Daoy (cell line): Measurements from ENCODE around the gene OR10J5. TPM values are rescaled to one million over a fixed set of nuclear protein-coding genes. Genes with fewer than 3 reads are reported as not detected.
"Not testable (repeated sequence)": the region's sequence is repeated elsewhere in the genome, so short reads cannot be mapped to it uniquely, and the experiment has no call there.

Source experiments
- DNase-seq: peaks from one replicate; pipeline ENCODE4 v3.0.0-alpha.2; 2015; ENCODE audit warnings: low read depth
- total RNA-seq: library from RNA; depleted of rRNA; stranded (reverse); fragments of >200 nt; shearing (Covaris generic); gene quantifications from 2 replicates; pipeline ENCODE4 v1.2.3, GENCODE V29; 2014; rRNA removed

The OR10J5 gene, protein sequence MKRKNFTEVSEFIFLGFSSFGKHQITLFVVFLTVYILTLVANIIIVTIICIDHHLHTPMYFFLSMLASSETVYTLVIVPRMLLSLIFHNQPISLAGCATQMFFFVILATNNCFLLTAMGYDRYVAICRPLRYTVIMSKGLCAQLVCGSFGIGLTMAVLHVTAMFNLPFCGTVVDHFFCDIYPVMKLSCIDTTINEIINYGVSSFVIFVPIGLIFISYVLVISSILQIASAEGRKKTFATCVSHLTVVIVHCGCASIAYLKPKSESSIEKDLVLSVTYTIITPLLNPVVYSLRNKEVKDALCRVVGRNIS
- not detected in 2 replicates for total RNA-seq

DNA sequence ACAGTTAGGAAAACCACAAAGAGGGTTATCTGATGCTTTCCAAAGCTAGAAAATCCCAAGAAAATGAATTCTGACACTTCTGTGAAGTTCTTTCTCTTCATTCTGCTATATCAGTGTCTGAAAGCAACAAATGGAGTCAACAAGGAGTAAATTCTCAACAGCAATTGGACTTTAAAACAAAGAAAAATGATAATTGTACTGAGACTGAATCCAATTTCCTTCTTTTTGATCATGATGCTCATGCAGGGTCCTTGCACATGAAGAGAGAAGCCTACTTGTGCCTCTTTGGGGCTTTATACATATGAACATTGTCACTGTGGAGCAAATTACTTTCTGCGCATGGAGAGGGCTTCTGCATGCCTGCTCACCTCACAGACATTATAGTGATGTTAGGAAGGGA is at the start of gene OR10J5:
Gene OR10J5 (minus strand): TSS at position 101 of the 400 bp plus-strand sequence. CDS start 0 bp downstream, at position 101.
- no peak for DNase-seq

DNA sequence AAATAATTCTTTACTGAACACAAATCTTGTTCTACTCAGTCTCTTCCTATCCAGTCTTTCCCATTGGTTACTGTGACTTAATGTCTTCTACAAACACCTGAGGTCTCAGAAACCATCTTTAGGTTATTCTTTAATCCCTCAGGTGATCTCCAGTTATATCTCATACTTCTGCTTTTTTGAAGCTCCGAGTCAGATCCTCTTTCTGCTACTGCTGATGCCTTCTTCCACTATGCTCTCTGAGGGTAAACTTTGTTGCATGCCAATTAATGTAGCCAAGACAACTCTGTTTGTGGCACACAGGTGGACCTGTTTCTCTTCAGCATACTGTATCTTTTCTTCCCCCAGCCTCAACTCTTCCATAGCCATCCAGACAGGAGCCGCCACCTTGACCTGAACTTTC is 48.7 kb upstream of the OR10J5 start:
- DNase-seq = no peak

DNA sequence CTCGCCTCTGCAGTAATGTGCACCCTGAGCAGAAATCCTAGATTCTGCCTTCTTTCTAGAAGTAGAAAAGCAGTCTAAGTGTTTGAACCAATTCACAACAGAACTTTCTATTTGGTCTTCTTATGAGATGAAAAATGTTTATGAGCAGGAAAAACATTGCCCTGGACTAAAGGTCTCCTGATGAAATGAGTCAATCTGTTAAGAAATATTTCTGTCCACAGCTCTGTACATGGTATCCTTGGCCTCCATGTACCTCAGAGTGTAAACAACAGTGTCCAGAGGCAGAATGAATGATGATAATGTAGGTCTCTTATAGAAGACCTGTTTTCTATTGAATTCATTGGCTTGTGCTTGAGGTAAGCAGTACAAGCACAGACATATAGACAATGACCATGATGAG is 45.6 kb upstream of the OR10J5 start:
- no peak for DNase-seq

DNA sequence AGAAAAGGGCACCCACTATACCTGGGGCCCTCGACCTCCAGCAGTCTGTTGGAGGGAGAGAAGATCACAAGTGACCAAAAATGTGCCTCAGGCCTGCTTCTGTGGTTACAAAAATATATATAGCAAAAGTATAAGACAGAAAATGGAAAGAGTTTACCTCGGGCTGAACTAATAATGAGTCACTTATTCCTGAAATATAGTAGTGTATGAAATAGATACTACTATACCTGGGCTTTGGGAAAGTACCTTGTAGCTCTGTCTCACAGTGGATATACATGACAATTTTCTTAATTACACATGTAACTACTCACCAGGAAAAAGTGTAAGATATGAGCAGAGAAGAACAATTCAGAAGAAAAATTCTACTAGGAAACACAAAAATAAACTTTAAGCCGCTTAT is 44.5 kb upstream of the OR10J5 start:
- DNase-seq = no peak

DNA sequence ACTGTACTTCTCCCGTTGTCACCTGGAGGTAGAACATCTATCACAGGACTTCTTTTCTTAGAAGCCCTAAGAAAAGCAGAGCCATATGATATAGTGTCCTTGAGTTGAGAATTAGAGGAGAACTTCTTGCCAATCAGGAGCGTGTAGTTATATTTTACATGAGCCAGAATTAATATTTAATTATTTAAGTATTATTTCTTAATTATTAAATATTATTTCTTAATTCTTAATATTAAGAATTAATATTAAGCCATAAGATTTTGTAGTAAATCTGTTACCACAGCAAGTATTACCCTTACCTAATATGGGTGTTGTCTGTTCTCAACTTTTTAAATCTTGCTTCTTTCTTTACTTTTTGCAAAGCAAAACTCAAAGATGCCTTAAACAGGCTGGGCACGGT is 41.6 kb upstream of the OR10J5 start:
- DNase-seq = no peak

DNA sequence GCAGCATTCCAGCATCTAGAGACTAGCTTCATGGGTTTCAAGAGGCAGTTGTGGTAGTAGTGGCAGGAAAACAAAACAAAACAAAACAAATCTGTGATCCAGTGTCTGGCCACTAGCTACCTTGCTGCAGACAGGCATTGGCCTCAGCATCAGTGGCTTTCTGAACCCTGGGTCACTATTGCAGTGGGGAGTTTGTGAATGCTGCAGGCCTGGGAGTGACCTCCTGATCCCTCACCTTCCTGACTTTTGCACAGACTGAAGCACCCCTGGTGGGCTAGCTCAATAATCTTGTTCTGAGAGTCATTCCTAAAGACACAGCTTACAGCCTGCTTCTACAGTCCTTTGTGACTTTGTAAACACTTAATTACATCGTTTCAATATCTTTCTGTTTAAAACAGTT is 26.9 kb upstream of the OR10J5 start:
- no peak for DNase-seq

DNA sequence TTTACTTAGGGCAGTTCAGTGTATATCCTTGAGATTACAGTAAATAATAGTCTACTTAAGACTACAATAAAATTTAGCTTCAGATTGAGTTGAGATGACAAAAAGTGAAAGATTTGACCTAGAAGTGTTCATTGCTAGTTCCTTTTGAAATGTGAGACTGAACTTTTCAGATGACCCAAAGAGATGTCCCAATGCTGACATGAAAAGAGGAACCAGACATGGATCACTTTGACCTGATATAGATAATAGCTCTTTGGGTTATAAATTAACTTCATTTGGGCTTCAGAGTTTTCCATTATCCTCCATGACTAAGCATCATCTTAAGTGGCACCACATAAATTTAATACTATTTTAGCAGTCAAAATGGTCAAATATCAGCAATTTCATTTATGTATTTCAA is 25.7 kb upstream of the OR10J5 start:
- no peak for DNase-seq

DNA sequence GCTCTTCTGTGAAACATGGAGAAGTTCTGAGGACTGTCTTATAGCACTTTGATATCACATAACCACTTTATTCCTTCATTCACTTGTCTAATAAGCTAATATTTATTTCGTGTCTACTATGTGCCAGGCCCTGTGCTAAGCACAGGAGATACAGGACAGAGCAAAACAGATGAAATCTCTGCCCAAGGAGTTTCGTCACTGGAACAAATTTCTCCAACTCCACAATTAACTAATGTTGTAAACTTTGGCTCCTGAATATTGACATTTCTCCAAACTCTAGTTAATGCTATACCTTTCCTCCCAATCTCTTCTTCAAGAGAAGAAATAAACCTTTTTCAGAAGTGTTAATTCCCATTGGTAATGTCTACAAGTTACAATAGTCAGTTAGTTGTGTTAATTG is 24.8 kb upstream of the OR10J5 start:
- DNase-seq = no peak

DNA sequence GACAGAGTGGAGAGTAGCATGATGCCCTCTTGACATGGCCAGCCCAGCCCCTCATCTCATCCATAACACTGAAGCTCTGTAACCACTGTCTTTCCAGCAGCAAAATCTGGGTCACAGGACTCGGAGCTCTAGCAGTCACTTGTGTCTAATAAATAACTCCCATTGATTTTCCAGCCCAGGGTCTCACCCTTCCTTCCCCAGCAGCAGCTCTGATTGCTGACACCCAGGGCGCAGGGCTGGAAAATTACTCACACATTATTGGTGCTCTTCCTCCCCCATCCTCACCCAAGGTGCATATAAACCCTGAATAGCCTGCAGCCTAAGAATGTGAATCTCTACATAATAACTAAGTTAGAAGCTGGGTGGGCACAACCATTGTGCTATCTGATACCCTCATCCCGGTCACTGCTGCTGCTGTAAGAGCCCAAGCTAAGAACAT is 21.1 kb upstream of the OR10J5 start:
- DNase-seq = no peak

DNA sequence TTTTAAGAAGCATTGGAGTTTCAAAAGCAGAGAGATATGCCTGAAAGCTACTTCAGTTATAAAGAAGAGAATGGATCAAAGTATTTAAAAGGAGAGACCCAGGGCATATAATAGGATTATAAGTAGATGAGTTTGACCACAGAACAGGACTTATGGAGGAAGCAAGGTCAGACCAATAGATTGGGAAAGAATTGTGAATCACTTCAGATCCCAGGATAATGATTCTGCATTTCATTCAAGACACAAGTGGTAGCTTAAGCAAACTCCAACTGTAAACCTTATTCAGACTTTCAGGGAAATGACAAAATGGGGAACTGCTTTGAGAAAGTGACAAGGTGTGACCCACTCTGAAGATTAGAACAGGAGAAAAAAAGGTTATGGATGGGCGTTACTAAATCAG is 18.9 kb upstream of the OR10J5 start:
- no peak for DNase-seq

DNA sequence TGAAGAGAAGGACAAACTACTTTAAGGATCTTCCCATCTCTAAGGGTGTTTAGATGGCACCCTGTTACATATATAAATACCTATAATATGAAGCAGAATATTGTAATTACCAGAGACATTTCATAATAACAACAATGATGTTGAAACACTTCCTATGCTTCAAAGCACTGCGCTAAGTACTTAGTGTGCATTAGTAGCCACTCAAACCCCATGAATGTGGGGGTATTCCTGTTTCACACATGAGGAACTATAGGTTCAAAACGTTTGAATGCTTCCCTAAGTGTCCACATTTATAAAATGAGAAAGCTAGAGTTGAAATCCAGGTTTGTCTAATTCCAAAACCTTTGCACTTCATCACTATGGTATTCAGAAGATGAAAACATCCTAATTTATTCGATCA is 18.5 kb upstream of the OR10J5 start:
- DNase-seq = no peak

DNA sequence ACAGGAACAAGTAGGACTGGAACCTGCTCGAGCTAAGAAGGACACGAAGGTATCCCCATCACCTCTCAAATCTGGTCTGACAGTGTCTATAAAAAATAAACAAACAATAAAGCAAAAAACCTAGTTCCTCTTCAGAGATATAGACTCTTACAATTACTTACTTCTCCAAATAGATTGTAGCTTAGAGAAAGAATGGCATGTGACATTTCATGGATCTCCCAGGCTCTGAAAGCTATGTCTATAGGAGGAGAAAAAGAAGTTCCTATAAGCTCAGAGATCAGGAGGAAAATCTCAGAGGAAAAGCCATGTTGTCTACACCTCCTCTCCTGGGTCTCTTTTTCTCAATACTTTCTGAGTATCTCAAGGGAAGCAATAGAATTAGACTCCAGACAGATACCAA is 12.3 kb upstream of the OR10J5 start:
- no peak for DNase-seq

DNA sequence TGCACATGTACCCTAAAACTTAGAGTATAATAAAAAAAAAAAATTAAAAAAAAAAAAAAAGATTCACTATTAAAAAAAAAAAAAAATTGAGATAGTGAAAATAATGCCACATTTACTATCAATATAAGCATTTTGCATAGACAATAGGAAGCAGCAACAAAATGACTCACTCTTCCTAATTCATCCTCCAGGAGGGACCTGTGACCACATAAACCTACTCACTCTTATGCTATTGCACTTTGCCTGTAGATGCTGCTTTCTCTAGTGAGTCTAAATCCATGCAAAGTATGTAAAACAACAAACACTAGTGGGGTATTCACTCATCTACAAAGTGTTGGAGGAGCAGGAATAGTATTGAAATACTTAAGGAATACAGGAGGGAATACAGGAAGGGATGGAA is 2.9 kb downstream of the OR10J5 start:
- DNase-seq = no peak

DNA sequence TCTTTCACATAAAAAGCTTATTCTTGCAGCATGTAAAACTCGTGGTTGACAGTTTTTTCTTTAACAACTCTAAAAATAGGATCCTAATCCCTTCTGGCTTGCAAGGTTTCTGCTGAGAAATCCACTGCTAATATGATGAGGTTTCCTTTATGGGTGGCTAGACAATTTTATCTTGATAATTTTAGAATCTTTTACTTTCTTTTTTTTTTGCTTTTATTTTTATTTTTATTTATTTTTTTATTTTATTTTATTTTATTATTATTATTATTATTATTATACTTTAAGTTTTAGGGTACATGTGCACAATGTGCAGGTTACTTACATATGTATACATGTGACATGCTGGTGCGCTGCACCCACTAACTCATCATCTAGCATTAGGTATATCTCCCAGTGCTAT is 11.0 kb downstream of the OR10J5 start:
- not testable (repeated sequence) for DNase-seq

DNA sequence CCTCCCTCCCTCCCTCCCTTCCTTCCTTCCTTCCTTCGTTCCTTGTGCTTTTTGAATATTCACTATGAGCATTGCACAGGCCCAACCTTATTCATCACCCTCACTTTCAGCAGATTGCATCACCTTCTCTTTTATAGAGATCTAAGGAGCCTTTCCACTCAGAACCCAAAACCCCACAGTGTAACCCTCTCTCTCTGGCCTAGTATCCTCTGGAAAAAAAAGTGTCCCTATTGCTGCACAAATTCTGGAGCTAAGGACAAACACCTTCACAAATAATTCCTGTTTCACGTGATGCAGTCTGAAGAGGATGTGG is 25.6 kb downstream of the OR10J5 start:
- DNase-seq = no peak

DNA sequence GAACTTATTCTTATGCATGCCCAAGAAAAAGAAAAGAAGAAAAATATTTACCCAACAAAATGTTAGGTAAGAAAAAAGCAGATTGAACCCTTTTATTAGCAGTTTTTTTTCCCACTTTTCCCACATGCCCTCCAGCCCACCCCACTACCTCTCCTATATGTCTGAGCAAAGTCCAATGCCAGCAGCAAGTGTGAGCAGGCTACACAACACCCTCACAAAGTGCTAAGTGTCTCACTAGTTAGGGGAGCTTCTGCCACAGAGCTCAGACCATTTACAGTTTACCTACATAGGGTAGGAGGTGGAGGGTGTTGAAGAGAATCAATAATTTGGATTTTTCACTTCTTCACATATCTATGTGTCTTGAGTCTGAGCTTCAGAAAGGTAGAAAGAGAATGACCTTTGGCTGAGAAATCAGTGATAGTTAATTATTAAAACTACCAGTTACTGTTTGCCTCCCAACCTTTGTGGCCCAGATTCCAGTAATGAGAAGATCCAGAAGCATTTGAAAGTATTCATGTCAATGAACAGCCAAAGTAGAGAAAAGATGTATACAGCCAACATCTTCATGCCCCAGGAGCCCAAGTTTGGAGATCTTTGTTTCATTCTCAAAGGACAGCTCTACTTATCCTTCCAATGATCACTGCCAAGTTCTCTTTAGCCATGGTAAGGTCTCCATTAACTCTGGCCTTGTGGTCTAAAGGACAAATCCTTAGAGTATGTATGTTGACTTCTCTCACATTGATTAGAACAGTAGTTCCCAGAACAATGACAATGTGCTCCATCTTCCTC is 26.2 kb downstream of the OR10J5 start:
- no peak for DNase-seq

DNA sequence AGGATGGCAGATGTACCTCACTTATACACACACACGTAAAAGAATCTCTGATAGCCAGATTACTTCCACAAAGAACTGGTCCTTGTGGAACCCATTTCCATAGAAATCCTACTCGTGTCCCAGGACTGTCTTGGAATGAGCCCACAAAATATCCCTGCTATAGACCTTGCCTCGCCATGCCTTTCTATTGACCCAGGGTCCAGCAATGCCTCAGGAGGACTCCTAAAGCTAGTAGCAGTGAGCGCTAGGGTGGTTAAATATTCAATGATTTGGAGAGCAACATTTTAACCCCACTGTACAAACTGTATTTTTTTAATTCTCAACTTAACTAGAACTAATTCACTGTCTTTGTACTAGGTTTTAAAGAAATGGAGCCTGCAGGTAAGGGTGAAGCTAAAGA is 26.9 kb downstream of the OR10J5 start:
- no peak for DNase-seq

DNA sequence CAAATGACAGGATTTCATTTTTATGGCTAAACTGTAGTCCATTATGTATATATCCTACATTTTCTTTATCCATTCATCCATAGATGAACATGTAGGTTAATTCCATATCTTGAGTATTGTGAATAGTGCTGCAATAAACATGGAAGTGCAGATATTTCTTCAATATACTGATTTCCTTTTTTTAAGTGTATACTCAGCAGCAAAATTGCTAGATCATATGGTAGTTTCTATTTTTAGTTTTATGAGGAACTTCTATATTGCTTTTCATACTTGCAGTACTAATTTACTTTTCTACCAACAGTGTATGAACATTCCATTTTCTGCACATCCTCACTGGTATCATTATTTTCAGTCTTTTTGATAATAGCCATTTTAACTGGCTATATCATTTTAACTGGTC is 30.1 kb downstream of the OR10J5 start:
- no peak for DNase-seq

DNA sequence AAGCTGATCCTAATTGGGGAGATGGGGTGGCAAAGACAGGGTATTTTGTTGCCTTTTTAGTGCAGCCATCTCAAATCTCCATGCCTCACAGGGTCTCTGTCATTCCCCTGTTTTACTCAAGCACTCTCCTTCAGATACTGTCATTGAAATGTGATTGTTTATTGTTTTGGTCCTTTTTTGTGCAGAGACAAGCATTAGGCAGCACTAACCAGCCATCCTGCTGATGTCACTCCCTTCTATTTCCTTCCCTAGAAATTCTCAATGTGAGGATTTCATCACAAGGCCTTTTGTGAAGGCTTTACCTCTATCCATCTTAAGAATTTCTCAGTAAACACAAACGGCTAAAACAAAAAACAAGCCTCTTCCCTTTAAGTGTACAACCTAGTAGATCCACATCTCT is 34.7 kb downstream of the OR10J5 start:
- no peak for DNase-seq

DNA sequence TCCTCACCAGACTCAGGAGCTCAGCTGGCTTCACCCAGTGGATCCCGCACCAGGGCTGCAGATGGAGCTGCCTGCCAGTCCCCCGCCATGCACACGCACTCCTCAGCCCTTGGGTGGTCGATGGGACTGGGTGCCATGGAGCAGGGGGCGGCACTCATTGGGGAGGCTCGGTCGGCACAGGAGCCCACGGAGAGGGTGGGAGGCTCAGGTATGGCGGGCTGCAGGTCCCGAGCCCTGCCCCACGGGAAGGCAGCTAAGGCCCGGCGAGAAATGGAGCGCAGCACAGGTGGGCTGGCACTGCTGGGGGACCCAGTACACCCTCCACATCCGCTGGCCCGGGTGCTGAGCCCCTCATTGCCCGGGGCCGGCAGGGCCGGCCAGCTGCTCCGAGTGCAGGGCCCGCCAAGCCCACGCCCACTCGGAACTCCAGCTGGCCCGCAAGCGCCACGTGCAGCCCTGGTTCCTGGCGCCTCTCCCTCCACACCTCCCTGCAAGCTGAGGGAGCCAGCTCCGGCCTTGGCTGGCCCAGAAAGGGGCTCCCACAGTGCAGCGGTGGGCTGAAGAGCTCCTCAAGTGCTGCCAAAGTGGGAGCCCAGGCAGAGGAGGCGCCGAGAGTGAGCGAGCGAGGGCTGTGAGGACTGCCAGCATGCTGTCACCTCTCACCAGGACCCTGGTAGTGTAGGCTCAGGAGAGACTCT is 41.1 kb downstream of the OR10J5 start:
- DNase-seq = not testable (repeated sequence)

DNA sequence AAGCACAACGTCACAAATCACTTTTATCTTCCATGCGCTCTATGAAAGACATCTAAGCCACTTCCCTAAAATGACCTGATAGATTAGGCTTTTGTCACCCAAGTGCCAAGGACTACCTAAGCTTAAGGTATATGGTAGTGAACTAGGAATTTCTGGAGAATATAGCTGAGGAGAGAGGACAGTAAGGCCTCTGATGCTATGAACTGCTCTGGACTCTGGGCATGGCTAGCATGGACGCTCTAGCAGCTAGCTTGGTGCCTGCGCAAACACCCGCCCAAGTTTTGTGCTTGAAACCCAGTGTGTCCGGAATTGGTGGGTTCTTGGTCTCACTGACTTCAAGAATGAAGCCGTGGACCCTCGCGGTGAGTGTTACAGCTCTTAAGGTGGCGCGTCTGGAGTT is 42.5 kb downstream of the OR10J5 start:
- no peak for DNase-seq

DNA sequence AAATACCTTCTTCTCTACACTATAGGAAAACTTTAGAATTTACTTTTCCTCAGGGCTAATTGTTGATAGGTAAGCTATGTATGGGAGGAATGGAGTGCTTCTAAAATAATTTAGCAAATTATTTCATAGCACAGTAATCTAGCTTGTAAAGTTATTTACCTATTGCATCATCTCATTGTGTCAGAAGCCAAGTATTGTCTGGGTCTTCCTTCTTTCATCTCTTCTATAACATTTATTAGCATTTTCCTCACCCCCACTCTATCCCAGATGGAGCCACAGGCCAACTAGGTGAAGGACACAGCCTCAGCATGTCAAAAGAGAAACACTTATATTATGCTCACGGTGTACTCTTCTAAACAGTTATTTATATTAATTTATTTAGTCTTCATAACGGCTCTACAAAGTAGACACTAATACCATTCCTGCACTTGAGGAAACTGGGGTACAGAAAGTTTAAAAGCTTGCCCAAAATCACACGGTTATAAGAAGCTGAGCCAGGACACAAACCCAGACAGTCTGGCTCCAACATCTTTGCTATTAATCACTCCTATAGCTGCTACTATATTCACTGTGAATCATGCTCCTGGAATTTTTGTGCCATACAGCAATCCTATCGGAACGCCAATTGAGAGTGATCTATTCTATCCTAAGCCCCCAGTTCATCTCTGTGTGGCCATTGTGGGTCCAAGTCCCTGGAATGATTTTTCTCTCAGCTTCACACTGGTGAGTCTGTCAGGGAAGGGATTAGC is 43.1 kb downstream of the OR10J5 start:
- peak; percentile 54 for DNase-seq
